ENCODE results near the gene LRIT2.

DNA sequence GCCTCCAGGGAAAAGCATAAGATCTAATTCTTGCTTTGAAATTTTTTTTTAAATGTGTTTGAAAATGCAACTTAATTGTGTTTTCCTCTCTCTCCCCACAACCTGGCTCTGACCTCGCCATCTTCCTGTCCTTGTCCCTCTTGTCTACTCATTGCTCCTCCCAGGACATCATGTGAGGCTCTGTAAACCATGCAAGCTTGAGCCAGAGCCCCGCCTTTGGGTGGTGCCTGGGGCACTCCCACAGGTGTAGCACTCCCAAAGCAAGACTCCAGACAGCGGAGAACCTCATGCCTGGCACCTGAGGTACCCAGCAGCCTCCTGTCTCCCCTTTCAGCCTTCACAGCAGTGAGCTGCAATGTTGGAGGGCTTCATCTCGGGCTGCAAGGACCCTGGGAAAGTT is 40.8 kb downstream of the LRIT2 start:
- TF ChIP-seq, protein P1, sequence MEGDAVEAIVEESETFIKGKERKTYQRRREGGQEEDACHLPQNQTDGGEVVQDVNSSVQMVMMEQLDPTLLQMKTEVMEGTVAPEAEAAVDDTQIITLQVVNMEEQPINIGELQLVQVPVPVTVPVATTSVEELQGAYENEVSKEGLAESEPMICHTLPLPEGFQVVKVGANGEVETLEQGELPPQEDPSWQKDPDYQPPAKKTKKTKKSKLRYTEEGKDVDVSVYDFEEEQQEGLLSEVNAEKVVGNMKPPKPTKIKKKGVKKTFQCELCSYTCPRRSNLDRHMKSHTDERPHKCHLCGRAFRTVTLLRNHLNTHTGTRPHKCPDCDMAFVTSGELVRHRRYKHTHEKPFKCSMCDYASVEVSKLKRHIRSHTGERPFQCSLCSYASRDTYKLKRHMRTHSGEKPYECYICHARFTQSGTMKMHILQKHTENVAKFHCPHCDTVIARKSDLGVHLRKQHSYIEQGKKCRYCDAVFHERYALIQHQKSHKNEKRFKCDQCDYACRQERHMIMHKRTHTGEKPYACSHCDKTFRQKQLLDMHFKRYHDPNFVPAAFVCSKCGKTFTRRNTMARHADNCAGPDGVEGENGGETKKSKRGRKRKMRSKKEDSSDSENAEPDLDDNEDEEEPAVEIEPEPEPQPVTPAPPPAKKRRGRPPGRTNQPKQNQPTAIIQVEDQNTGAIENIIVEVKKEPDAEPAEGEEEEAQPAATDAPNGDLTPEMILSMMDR (conservative IDR thresholded peaks at IDR 0.05; ENCODE audit: low read depth, low read length): no peak
- TF ChIP-seq EZH2phosphoT487 (IDR thresholded peaks at IDR 0.05; ENCODE audit: borderline replicate concordance, low read length): no peak
- TF ChIP-seq EZH2 (IDR thresholded peaks at IDR 0.05; ENCODE audit: low read length, unreplicated experiment): no peak

Data from PC-3 (cell line).